Cardiac fibroblast (primary cell): ENCODE measurements around the gene LRBA.

ENCODE experiments used
- DNase-seq, 2 donors: peaks; one replicate each; pipeline versions ENCODE4 v3.0.0 to v3.0.0-alpha.2; 2010; ENCODE audit warnings: low read depth in 2 of 2
- H3K4me3 ChIP-seq, 2 donors: replicated peaks in 1 of 2; 1 replicate in 1 of 2; 2 replicates in 1 of 2; pipeline ENCODE4 v1.5.1; 2011; ENCODE audit warnings: low read depth in 2 of 2, low read length in 2 of 2, mild to moderate bottlenecking in 2 of 2, moderate library complexity in 1 of 2
- TF ChIP-seq, protein P1 (sequence below): IDR thresholded peaks from one replicate; pipeline ENCODE4 v1.5.1; 2011; ENCODE audit warnings: low read depth, mild to moderate bottlenecking, low read length, inconsistent platforms

Gene LRBA

DNA sequence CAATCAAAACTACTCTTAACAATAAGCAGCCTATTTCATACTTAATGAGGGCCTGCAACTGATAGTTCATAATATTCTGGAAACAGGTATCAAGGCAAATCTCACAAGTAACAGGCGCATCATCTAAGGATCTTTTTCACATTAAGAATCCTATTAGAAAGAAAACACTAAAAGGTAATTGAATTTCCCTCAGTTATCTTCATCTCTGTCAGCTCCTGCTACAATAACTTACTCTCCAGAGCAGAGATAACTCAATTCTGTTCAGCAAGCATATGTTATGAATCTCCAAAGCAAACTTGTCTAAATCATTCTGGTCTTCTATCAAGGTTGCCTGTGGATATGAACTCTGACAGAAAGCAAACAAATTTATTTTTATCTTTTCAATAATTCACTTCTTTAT lies 307.1 kb downstream of the LRBA start:
- no peak overlapping the region for H3K4me3 ChIP-seq
- TF ChIP-seq, protein P1, sequence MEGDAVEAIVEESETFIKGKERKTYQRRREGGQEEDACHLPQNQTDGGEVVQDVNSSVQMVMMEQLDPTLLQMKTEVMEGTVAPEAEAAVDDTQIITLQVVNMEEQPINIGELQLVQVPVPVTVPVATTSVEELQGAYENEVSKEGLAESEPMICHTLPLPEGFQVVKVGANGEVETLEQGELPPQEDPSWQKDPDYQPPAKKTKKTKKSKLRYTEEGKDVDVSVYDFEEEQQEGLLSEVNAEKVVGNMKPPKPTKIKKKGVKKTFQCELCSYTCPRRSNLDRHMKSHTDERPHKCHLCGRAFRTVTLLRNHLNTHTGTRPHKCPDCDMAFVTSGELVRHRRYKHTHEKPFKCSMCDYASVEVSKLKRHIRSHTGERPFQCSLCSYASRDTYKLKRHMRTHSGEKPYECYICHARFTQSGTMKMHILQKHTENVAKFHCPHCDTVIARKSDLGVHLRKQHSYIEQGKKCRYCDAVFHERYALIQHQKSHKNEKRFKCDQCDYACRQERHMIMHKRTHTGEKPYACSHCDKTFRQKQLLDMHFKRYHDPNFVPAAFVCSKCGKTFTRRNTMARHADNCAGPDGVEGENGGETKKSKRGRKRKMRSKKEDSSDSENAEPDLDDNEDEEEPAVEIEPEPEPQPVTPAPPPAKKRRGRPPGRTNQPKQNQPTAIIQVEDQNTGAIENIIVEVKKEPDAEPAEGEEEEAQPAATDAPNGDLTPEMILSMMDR, result no peak
- no peak for DNase-seq

DNA sequence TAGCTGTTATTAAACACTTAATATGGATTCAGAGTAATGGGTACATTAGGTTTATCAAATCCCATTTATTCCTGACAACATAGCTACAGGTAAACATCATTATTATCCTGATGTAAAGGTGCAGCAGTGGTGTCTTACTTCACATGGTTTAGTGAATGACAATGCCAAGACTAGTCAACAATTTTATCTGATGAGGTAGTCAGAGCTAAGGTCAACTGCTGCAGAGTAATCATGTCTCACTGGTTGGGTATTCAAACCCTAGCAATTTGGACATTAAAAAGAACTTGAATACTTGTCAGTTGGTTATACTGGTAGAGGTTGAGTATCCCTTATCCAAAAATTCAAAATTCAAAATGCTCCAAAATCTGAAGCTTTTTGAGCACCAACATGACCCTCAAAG lies 315.5 kb downstream of the LRBA start:
- TF ChIP-seq, protein P1, result no peak
- no peak for DNase-seq
- no peak overlapping the region for H3K4me3 ChIP-seq

DNA sequence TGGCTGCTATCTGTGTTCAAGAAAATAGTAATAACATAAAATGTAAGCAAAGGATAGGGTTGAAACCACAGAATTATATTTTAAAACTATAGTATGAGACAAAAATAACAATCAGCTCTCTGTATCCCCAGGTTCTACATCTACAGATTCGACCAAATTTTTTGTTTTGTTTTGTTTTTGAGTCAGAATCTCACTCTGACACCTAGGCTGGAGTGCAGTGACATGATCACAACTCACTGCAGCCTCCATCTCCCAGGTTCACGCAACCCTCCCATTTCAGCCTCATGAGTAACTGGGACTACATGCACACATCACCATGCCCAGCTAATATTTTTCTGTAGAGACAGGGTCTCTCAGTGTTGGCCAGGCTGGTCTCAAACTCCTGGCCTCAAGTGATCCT lies 319.9 kb downstream of the LRBA start:
- peak in 1 of 2 donors; percentile 3 for DNase-seq
- TF ChIP-seq, protein P1, result no peak
- no peak overlapping the region for H3K4me3 ChIP-seq

DNA sequence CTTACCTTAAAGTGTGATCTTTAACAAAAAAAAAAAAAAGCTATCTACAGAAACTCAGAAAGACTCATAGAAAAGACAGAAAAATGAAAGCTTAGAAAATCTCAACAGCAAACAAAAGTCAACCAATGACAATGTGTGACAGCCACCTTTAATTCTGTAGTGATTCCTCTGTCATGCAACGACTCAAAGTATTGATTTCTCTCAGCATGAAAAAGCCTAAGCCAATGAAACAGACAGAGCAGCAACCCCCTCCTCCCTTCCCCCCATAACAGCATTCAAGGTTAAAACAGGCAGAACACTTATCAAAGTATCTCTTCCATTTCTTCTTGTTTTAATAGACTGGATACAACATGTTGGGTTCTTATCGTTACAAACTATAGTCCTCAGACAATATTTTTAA lies 320.6 kb downstream of the LRBA start:
- TF ChIP-seq, protein P1, result no peak
- H3K4me3 ChIP-seq, result no peak overlapping the region
- DNase-seq, result no peak

GRCh38 chr4:150683775-150684350 lies 331.2 kb downstream of the LRBA start:
- TF ChIP-seq, protein P1, result no peak
- no peak overlapping the region for H3K4me3 ChIP-seq
- no peak for DNase-seq

DNA sequence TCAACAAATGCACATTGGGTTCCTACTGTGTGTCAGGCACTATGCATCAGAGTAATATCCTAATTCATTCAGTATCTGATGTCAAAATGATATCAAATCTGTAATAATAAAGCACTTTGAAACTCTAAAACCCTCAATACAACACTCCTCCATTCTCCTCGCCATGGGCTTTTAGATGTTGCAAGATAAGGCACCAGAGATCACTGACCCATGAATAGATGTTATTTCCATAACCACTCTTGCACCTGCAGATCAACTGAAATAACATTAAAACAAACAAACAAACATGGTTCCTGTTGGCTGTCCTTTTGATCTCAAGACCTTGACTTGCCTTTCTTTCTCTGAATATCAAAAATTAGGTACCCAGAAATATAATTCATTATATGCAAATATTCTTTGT lies 333.0 kb downstream of the LRBA start:
- TF ChIP-seq, protein P1, result no peak
- no peak for DNase-seq
- no peak overlapping the region for H3K4me3 ChIP-seq

DNA sequence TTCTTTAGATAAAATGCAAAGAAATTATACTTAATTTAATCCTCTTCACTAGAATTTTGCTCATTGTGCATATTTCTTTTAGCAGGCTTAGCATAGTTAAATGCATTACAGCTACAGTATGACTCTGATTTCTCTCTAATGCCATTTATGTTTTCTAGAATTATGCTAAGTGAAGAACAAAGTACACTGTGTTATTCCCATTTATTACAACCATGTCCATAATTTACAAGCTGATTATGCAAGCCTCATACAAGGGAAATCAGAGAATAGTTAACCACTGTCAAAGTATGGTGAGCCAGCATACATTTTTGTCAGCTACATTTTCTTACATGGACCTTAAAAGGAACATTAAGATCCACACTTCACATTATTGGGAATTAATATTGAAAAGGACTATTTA lies 334.0 kb downstream of the LRBA start:
- DNase-seq, result no peak
- no peak overlapping the region for H3K4me3 ChIP-seq
- TF ChIP-seq, protein P1, result no peak
